Measurements from ENCODE around the gene HBG1.

Gene HBG1

GRCh38 chr11:5281596-5281995 lies 31.9 kb upstream of the HBG1 start:
- TF ChIP-seq FOXM1 (IDR thresholded peaks at IDR 0.05; ENCODE audit: borderline replicate concordance, low read depth) (no peak), EGR1 (IDR thresholded peaks at IDR 0.05) (no peak), TAF1 (IDR thresholded peaks at IDR 0.05; ENCODE audit: low read depth) (no peak), NFIC (IDR thresholded peaks at IDR 0.05) (no peak), YY1 (IDR thresholded peaks at IDR 0.05; ENCODE audit: low read depth) (no peak), RAD21 (IDR thresholded peaks at IDR 0.05; ENCODE audit: low read depth) (no peak), CEBPB (IDR thresholded peaks at IDR 0.05) (no peak), TCF12 (IDR thresholded peaks at IDR 0.05; ENCODE audit: low read depth) (no peak), USF1 (IDR thresholded peaks at IDR 0.05) (no peak), CREB1 (IDR thresholded peaks at IDR 0.05; ENCODE audit: low read depth) (no peak)

- TF ChIP-seq RAD21 (IDR thresholded peaks at IDR 0.05; ENCODE audit: low read depth) (no peak), TAF1 (IDR thresholded peaks at IDR 0.05; ENCODE audit: low read depth) (no peak), CEBPB (IDR thresholded peaks at IDR 0.05) (no peak), EGR1 (IDR thresholded peaks at IDR 0.05) (no peak), TCF12 (IDR thresholded peaks at IDR 0.05; ENCODE audit: low read depth) (no peak), FOXM1 (IDR thresholded peaks at IDR 0.05; ENCODE audit: borderline replicate concordance, low read depth) (no peak), MAX (IDR thresholded peaks at IDR 0.05) (no peak), REST (IDR thresholded peaks at IDR 0.05; ENCODE audit: low read depth) (no peak), CREB1 (IDR thresholded peaks at IDR 0.05; ENCODE audit: low read depth) (no peak), NFIC (IDR thresholded peaks at IDR 0.05) (no peak), EP300 (IDR thresholded peaks at IDR 0.05; ENCODE audit: borderline replicate concordance) (no peak), TEAD4 (IDR thresholded peaks at IDR 0.05) (no peak), YY1 (IDR thresholded peaks at IDR 0.05; ENCODE audit: low read depth) (no peak), USF1 (IDR thresholded peaks at IDR 0.05) (no peak), ZBTB7A (IDR thresholded peaks at IDR 0.05; ENCODE audit: low read depth) (no peak)
Measured at GRCh38 chr11:5280582-5281102, 31.0 kb upstream of the HBG1 start.

- TF ChIP-seq CREB1 (IDR thresholded peaks at IDR 0.05; ENCODE audit: low read depth) (no peak), CEBPB (IDR thresholded peaks at IDR 0.05) (no peak), TAF1 (IDR thresholded peaks at IDR 0.05; ENCODE audit: low read depth) (no peak), NFIC (IDR thresholded peaks at IDR 0.05) (no peak), YY1 (IDR thresholded peaks at IDR 0.05; ENCODE audit: low read depth) (no peak), MAX (IDR thresholded peaks at IDR 0.05) (no peak), EGR1 (IDR thresholded peaks at IDR 0.05) (no peak), ZBTB7A (IDR thresholded peaks at IDR 0.05; ENCODE audit: low read depth) (no peak), FOXM1 (IDR thresholded peaks at IDR 0.05; ENCODE audit: borderline replicate concordance, low read depth) (no peak), RAD21 (IDR thresholded peaks at IDR 0.05; ENCODE audit: low read depth) (no peak), EP300 (IDR thresholded peaks at IDR 0.05; ENCODE audit: borderline replicate concordance) (no peak), TCF12 (IDR thresholded peaks at IDR 0.05; ENCODE audit: low read depth) (no peak), TEAD4 (IDR thresholded peaks at IDR 0.05) (no peak)
Measured at GRCh38 chr11:5279471-5280090, 29.9 kb upstream of the HBG1 start.

GRCh38 chr11:5277807-5278382 lies 28.2 kb upstream of the HBG1 start:
- TF ChIP-seq TEAD4 (IDR thresholded peaks at IDR 0.05) = no peak
- TF ChIP-seq MAX (IDR thresholded peaks at IDR 0.05) = no peak
- TF ChIP-seq NFIC (IDR thresholded peaks at IDR 0.05) = no peak

GRCh38 chr11:5276697-5277096 lies 27.0 kb upstream of the HBG1 start:
- TF ChIP-seq ZBTB7A (IDR thresholded peaks at IDR 0.05; ENCODE audit: low read depth) (no peak), RAD21 (IDR thresholded peaks at IDR 0.05; ENCODE audit: low read depth) (no peak), REST (IDR thresholded peaks at IDR 0.05; ENCODE audit: low read depth) (no peak), USF1 (IDR thresholded peaks at IDR 0.05) (no peak), EP300 (IDR thresholded peaks at IDR 0.05; ENCODE audit: borderline replicate concordance) (no peak), NFIC (IDR thresholded peaks at IDR 0.05) (no peak), FOXM1 (IDR thresholded peaks at IDR 0.05; ENCODE audit: borderline replicate concordance, low read depth) (no peak), CEBPB (IDR thresholded peaks at IDR 0.05) (no peak), TCF12 (IDR thresholded peaks at IDR 0.05; ENCODE audit: low read depth) (no peak)
